Rectal smooth muscle tissue (tissue), 1 donor: Measurements from ENCODE around the gene HTR3E.
A peak's percentile ranks its signal among the peaks of the same experiment; 100 is the strongest.

Experiments
- H3K27ac ChIP-seq: one replicate; pipeline ENCODE4 v1.7.0; 2013; ENCODE audit warnings: low read depth, low read length, inconsistent platforms
- H3K27me3 ChIP-seq: one replicate; pipeline ENCODE4 v1.7.0; 2013; ENCODE audit warnings: low read length; ENCODE audit not compliant: control insufficient read depth, insufficient read depth
- H3K36me3 ChIP-seq: one replicate; pipeline ENCODE4 v1.7.0; 2013; ENCODE audit warnings: low read length; ENCODE audit not compliant: control insufficient read depth, insufficient read depth
- H3K4me1 ChIP-seq: one replicate; pipeline ENCODE4 v1.7.0; 2013; ENCODE audit warnings: low read length; ENCODE audit not compliant: control insufficient read depth, insufficient read depth
- H3K4me3 ChIP-seq: one replicate; pipeline ENCODE4 v1.7.0; 2013; ENCODE audit warnings: low read length
- H3K9ac ChIP-seq: one replicate; pipeline ENCODE4 v1.7.0; 2013; ENCODE audit warnings: low read length

Gene HTR3E

GRCh38 chr3:184126006-184126405 is 29.1 kb downstream of the HTR3E start:
- no peak overlapping the region for H3K9ac ChIP-seq
- no peaks in the 10 kb centered on the region for H3K27me3 ChIP-seq
- H3K36me3 ChIP-seq: no peaks in the 10 kb centered on the region
- no peak overlapping the region for H3K27ac ChIP-seq
- no peaks in the 10 kb centered on the region for H3K4me1 ChIP-seq
- no peak overlapping the region for H3K4me3 ChIP-seq

- Histone ChIP-seq H3K36me3 (no peaks in the 10 kb centered on the region), H3K9ac (no peak overlapping the region), H3K27me3 (no peaks in the 10 kb centered on the region), H3K27ac (no peak overlapping the region), H3K4me3 (no peak overlapping the region), H3K4me1 (no peaks in the 10 kb centered on the region)
Measured at GRCh38 chr3:184129012-184129411, 32.1 kb downstream of the HTR3E start.

GRCh38 chr3:184132945-184133344 is 36.1 kb downstream of the HTR3E start:
- H3K27me3 ChIP-seq: no peaks in the 10 kb centered on the region
- peaks cover 6% of the 10 kb centered on the region for H3K4me1 ChIP-seq
- no peaks in the 10 kb centered on the region for H3K36me3 ChIP-seq
- no peak overlapping the region for H3K9ac ChIP-seq
- H3K4me3 ChIP-seq: no peak overlapping the region
- H3K27ac ChIP-seq: no peak overlapping the region

- Histone ChIP-seq H3K36me3 (no peaks in the 10 kb centered on the region), H3K9ac (peak overlapping the region; percentile 87), H3K4me3 (peak overlapping the region; percentile 88), H3K27ac (peak overlapping the region; percentile 86), H3K27me3 (no peaks in the 10 kb centered on the region), H3K4me1 (peaks cover 6% of the 10 kb centered on the region)
Measured at GRCh38 chr3:184133840-184134745, 37.2 kb downstream of the HTR3E start.

GRCh38 chr3:184134746-184135148 is 37.9 kb downstream of the HTR3E start:
- Histone ChIP-seq H3K4me3 (peak overlapping the region; percentile 88), H3K36me3 (no peaks in the 10 kb centered on the region), H3K27ac (peak overlapping the region; percentile 86), H3K9ac (peak overlapping the region; percentile 87), H3K27me3 (no peaks in the 10 kb centered on the region), H3K4me1 (peaks cover 6% of the 10 kb centered on the region)

DNA sequence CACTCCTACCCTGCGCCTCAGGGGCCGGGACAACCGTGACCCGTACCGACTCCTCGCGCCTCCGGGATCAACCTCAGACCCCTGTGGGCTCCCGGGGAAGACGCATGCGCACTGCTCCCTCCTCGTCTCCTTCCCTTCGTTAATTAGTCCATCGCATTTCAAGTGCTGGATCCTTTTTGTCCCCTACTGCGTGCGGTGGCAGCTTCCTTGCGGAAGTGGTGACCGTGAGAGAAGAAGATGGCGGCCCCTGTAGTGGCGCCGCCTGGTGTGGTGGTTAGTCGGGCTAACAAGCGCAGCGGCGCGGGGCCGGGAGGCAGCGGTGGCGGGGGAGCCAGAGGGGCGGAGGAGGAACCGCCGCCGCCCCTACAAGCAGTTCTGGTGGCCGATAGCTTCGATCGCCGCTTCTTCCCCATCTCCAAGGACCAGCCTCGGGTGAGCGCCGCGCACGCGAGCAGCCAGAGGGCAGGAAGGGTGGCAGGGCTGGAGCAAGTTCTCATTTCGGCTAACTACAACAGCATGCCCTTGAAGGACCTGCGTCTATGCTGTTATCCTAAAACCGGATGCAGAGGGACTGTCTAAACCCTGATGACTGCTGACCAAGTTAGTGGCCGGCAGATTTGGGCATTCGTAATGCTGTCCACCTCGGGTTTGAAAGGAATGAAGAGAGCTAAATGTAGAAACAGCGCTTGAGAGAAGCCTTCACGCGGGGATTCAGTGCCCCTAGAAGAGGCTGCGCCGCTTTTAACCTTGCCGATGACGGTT is 38.5 kb downstream of the HTR3E start, which contains the start of gene EIF2B5:
Gene EIF2B5 (plus strand): TSS at position 210 of the 762 bp plus-strand sequence. CDS start 28 bp downstream, at position 238.
- Histone ChIP-seq H3K36me3 (peaks cover 3% of the 10 kb centered on the region), H3K4me1 (peaks cover 6% of the 10 kb centered on the region), H3K4me3 (peak within 1 kb of the TSS; percentile 88), H3K27me3 (no peaks in the 10 kb centered on the region), H3K9ac (peak within 1 kb of the TSS; percentile 87), H3K27ac (peak within 1 kb of the TSS; percentile 86)

GRCh38 chr3:184135911-184136260 is 39.0 kb downstream of the HTR3E start:
- H3K4me3 ChIP-seq: peak overlapping the region; percentile 88
- H3K27ac ChIP-seq: peak overlapping the region; percentile 86
- H3K9ac ChIP-seq: peak overlapping the region; percentile 47
- H3K27me3 ChIP-seq: no peaks in the 10 kb centered on the region
- H3K4me1 ChIP-seq: peaks cover 6% of the 10 kb centered on the region
- peaks cover 6% of the 10 kb centered on the region for H3K36me3 ChIP-seq

DNA sequence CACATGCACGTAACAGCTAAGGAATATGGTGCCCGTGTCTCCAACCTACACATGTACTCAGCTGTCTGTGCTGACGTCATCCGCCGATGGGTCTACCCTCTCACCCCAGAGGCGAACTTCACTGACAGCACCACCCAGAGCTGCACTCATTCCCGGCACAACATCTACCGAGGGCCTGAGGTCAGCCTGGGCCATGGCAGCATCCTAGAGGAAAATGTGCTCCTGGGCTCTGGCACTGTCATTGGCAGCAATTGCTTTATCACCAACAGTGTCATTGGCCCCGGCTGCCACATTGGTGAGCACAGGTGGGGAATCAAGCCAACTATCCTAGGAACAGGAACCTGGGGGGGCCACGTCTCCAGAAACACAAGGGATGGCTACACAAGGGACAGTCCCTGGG is 43.6 kb downstream of the HTR3E start:
- H3K4me1 ChIP-seq: peaks cover 6% of the 10 kb centered on the region
- no peak overlapping the region for H3K4me3 ChIP-seq
- no peak overlapping the region for H3K27ac ChIP-seq
- H3K27me3 ChIP-seq: no peaks in the 10 kb centered on the region
- H3K36me3 ChIP-seq: peaks cover 44% of the 10 kb centered on the region
- no peak overlapping the region for H3K9ac ChIP-seq

GRCh38 chr3:184142199-184142598 is 45.3 kb downstream of the HTR3E start:
- no peaks in the 10 kb centered on the region for H3K27me3 ChIP-seq
- peaks cover 49% of the 10 kb centered on the region for H3K36me3 ChIP-seq
- no peak overlapping the region for H3K4me3 ChIP-seq
- H3K4me1 ChIP-seq: no peaks in the 10 kb centered on the region
- no peak overlapping the region for H3K9ac ChIP-seq
- H3K27ac ChIP-seq: no peak overlapping the region

- Histone ChIP-seq H3K27me3 (no peaks in the 10 kb centered on the region), H3K36me3 (peaks cover 49% of the 10 kb centered on the region), H3K27ac (no peak overlapping the region), H3K4me1 (no peaks in the 10 kb centered on the region), H3K4me3 (no peak overlapping the region), H3K9ac (no peak overlapping the region)
Measured at GRCh38 chr3:184143327-184143726, 46.5 kb downstream of the HTR3E start.

GRCh38 chr3:184144505-184144904 is 47.6 kb downstream of the HTR3E start:
- H3K27ac ChIP-seq: no peak overlapping the region
- H3K27me3 ChIP-seq: no peaks in the 10 kb centered on the region

GRCh38 chr3:184145111-184145524 is 48.3 kb downstream of the HTR3E start:
- H3K27ac ChIP-seq: no peak overlapping the region
- no peak overlapping the region for H3K4me3 ChIP-seq
- H3K36me3 ChIP-seq: peaks cover 48% of the 10 kb centered on the region
- no peaks in the 10 kb centered on the region for H3K4me1 ChIP-seq
- no peaks in the 10 kb centered on the region for H3K27me3 ChIP-seq
- no peak overlapping the region for H3K9ac ChIP-seq

More at GRCh38 chr3:184144505-184144904, 47.6 kb downstream of the HTR3E start:
- Histone ChIP-seq H3K36me3 (peaks cover 49% of the 10 kb centered on the region), H3K4me3 (no peak overlapping the region), H3K4me1 (no peaks in the 10 kb centered on the region), H3K9ac (no peak overlapping the region)
